Measurements from ENCODE around the gene ITGB5.
A peak's percentile ranks its signal among the peaks of the same experiment; 100 is the strongest.

Gene ITGB5

GRCh38 chr3:124773351-124774326, 113.5 kb downstream of the ITGB5 start:
- H3K9me3 Mint-ChIP-seq: no peaks in the 10 kb centered on the region
- no peaks in the 10 kb centered on the region for H3K4me1 Mint-ChIP-seq
- H3K27ac Mint-ChIP-seq: no peak overlapping the region
- no peaks in the 10 kb centered on the region for H3K36me3 Mint-ChIP-seq
- peaks cover 56% of the 10 kb centered on the region for H3K27me3 Mint-ChIP-seq
- no peak overlapping the region for H3K4me3 Mint-ChIP-seq
- ATAC-seq: no peak

DNA sequence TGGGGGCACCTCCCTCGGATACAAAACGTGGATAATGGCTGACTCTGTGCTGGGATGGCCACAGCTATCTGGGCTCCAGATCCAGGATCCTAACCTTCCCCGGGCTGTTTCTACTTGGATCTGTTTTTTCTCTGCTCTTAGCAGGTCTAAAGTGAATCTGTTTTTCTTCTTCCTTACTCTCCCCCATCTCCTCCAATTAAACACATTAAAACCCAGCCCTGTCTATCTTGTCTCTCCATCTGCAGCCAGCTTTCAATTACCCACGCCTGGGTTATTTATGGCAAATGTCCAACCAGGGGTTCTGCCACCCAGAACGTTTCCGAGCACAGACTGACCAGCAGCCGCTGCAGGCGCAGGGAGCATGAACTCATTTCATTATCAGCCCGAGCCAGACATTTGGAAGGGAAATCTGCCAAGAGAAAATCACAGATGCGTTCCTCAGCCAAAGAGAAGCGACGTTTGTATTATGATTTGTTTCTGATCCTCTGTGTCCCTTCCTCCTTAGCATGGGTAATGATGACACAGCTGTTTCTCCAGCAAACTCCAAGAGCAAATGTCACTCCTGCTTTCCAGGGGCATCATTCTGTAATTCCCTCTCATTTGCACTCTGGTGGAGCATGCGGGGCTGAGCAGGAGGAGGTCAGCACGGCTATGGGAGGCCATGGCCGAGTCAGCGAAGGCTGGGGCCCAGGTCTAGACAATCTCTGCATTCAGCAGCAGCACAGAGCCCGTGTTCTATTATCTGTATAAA, 114.9 kb downstream of the ITGB5 start:
- Mint-ChIP-seq H3K4me1 (no peaks in the 10 kb centered on the region), H3K36me3 (no peaks in the 10 kb centered on the region), H3K9me3 (no peaks in the 10 kb centered on the region), H3K4me3 (no peak overlapping the region), H3K27me3 (peaks cover 46% of the 10 kb centered on the region), H3K27ac (no peak overlapping the region)
- ATAC-seq: no peak

DNA sequence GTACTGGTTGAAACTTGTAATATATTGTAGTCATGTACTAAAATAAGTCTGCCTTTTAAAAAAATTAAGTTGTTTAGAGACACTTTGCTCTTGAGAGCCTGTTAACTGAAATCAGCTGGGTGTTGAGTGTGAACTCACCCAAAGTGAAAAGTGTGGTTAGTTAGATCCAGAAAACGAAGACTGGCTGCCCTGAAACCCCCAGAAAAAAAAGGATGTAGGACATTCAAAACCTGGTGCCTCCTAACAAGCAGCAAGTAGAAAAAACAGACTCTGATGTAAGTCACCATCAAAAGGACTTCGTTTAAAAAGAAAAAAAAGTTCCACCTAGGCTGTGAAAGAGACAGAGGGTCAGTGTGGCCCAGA, 116.1 kb downstream of the ITGB5 start:
- H3K27me3 Mint-ChIP-seq: peaks cover 58% of the 10 kb centered on the region
- H3K36me3 Mint-ChIP-seq: no peaks in the 10 kb centered on the region
- ATAC-seq: no peak
- no peak overlapping the region for H3K4me3 Mint-ChIP-seq
- H3K27ac Mint-ChIP-seq: no peak overlapping the region
- H3K9me3 Mint-ChIP-seq: no peaks in the 10 kb centered on the region
- no peaks in the 10 kb centered on the region for H3K4me1 Mint-ChIP-seq

GRCh38 chr3:124770336-124771082, 116.7 kb downstream of the ITGB5 start:
- H3K4me3 Mint-ChIP-seq: no peak overlapping the region
- no peak for ATAC-seq
- no peak overlapping the region for H3K27ac Mint-ChIP-seq
- H3K36me3 Mint-ChIP-seq: no peaks in the 10 kb centered on the region
- peaks cover 63% of the 10 kb centered on the region for H3K27me3 Mint-ChIP-seq
- no peaks in the 10 kb centered on the region for H3K4me1 Mint-ChIP-seq
- no peaks in the 10 kb centered on the region for H3K9me3 Mint-ChIP-seq

DNA sequence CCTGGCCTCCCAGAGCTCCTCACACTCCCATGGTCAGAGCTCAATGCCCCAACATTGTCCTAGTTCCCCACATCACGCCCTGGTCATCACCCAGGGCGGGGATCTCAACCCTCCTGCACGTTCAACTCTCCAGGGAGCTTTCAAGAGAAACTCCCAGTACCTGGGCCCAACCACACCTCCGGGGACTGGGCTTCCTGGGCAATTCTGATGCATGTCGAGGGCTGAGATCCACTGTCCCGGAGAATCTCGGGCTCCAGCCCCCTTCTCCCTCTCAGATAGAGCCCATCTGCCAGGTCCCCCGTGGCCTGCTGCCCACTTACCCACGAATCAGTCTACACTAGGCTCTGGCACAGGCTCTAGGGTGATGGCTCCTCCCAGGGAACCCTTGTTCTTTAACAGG, 117.7 kb downstream of the ITGB5 start:
- no peak for ATAC-seq
- Mint-ChIP-seq H3K27me3 (peaks cover 60% of the 10 kb centered on the region), H3K4me3 (no peak overlapping the region), H3K36me3 (no peaks in the 10 kb centered on the region), H3K9me3 (no peaks in the 10 kb centered on the region), H3K4me1 (no peaks in the 10 kb centered on the region), H3K27ac (no peak overlapping the region)

GRCh38 chr3:124768812-124769211, 118.4 kb downstream of the ITGB5 start:
- ATAC-seq: peak; percentile 44
- no peaks in the 10 kb centered on the region for H3K9me3 Mint-ChIP-seq
- no peaks in the 10 kb centered on the region for H3K36me3 Mint-ChIP-seq
- H3K27ac Mint-ChIP-seq: no peak overlapping the region
- H3K4me1 Mint-ChIP-seq: no peaks in the 10 kb centered on the region
- H3K4me3 Mint-ChIP-seq: no peak overlapping the region
- peaks cover 59% of the 10 kb centered on the region for H3K27me3 Mint-ChIP-seq

DNA sequence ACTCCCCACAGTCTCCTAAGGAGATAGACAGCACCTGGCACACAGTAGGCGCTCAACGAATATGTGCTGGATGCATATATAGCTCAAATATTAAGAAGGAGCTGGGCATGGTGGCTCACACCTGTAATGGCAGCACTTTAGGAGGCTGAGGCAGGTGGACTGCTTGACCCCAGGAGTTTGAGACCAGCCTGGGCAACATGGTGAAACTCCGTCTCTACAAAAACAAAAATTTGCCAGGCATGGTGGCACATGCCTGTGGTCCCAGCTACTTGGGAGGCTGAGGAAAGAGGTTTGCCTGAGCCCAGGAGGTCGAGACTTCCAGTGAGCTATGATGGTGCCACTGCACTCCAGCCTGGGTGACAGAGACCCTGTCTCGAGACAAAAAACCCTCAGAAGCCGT, 119.5 kb downstream of the ITGB5 start:
- no peak for ATAC-seq
- Mint-ChIP-seq H3K27ac (no peak overlapping the region), H3K4me3 (no peak overlapping the region), H3K27me3 (peaks cover 48% of the 10 kb centered on the region), H3K36me3 (no peaks in the 10 kb centered on the region), H3K4me1 (no peaks in the 10 kb centered on the region), H3K9me3 (no peaks in the 10 kb centered on the region)

DNA sequence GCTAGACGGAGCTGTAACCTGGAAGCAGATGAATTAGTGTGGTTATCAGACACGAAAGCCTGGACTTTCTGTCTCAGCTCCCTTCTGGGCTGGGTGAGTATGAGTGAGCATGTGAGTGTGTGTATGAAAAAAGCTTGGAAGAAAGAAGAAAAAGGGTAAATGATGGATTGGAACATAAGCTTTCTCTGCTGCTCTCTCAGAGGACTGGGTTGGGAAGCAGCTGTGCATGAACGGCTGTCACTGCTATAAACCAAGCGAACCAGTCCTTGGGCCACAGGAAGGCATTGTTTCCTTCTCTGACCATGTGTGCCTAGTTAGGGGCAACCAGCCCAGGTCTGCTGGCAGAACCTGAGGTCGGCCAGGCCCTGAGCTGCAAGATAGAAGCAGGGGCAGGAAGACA, 119.9 kb downstream of the ITGB5 start:
- H3K36me3 Mint-ChIP-seq: no peaks in the 10 kb centered on the region
- H3K27me3 Mint-ChIP-seq: peaks cover 43% of the 10 kb centered on the region
- H3K27ac Mint-ChIP-seq: no peak overlapping the region
- no peaks in the 10 kb centered on the region for H3K9me3 Mint-ChIP-seq
- H3K4me1 Mint-ChIP-seq: no peaks in the 10 kb centered on the region
- ATAC-seq: no peak
- H3K4me3 Mint-ChIP-seq: no peak overlapping the region

GRCh38 chr3:124766113-124767095, 120.8 kb downstream of the ITGB5 start:
- peaks cover 38% of the 10 kb centered on the region for H3K27me3 Mint-ChIP-seq
- H3K27ac Mint-ChIP-seq: no peak overlapping the region
- H3K36me3 Mint-ChIP-seq: no peaks in the 10 kb centered on the region
- H3K4me1 Mint-ChIP-seq: peaks cover 2% of the 10 kb centered on the region
- ATAC-seq: no peak
- H3K9me3 Mint-ChIP-seq: no peaks in the 10 kb centered on the region
- no peak overlapping the region for H3K4me3 Mint-ChIP-seq

- no peak for ATAC-seq
- Mint-ChIP-seq H3K36me3 (no peaks in the 10 kb centered on the region), H3K9me3 (no peaks in the 10 kb centered on the region), H3K4me3 (no peak overlapping the region), H3K4me1 (peaks cover 6% of the 10 kb centered on the region), H3K27ac (no peak overlapping the region), H3K27me3 (peaks cover 38% of the 10 kb centered on the region)
Observed at GRCh38 chr3:124765197-124765840, 121.8 kb downstream of the ITGB5 start.

DNA sequence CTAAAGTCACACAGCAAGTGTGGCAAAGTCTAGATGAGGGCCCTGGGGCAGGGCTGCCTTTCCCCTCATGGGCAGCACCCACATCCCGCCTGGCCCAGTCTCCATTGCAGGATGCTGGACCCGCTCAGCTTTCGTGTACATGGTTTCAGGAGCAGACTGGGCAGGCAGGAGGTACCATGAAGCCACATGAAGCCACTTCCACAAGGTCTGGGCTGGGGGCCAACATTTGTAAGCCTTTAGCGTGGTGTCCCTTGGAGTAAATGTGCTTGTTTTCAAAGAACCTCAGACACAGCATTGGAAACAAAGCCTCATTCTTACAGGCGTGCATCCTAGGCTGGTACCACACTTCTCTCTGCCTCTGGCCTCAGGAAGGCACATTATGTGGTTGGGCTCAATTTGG, 122.4 kb downstream of the ITGB5 start:
- H3K27me3 Mint-ChIP-seq: peaks cover 35% of the 10 kb centered on the region
- no peaks in the 10 kb centered on the region for H3K36me3 Mint-ChIP-seq
- H3K27ac Mint-ChIP-seq: no peak overlapping the region
- no peak overlapping the region for H3K4me3 Mint-ChIP-seq
- peaks cover 6% of the 10 kb centered on the region for H3K4me1 Mint-ChIP-seq
- no peaks in the 10 kb centered on the region for H3K9me3 Mint-ChIP-seq
- no peak for ATAC-seq

GRCh38 chr3:124763644-124764358, 123.4 kb downstream of the ITGB5 start:
- Mint-ChIP-seq H3K4me1 (peaks cover 6% of the 10 kb centered on the region), H3K27me3 (peaks cover 30% of the 10 kb centered on the region), H3K9me3 (no peaks in the 10 kb centered on the region), H3K36me3 (no peaks in the 10 kb centered on the region), H3K27ac (no peak overlapping the region), H3K4me3 (no peak overlapping the region)
- no peak for ATAC-seq

GRCh38 chr3:124763206-124763605, 124.0 kb downstream of the ITGB5 start:
- Mint-ChIP-seq H3K9me3 (no peaks in the 10 kb centered on the region), H3K4me1 (peaks cover 6% of the 10 kb centered on the region), H3K27me3 (peaks cover 30% of the 10 kb centered on the region), H3K36me3 (no peaks in the 10 kb centered on the region), H3K27ac (no peak overlapping the region), H3K4me3 (no peak overlapping the region)
- ATAC-seq: no peak
